HG02884 (cell line): ENCODE data around the gene TMPRSS3.

Experiments used
- ATAC-seq: cut with Tn5 transposase; IDR thresholded peaks from one replicate; pipeline ENCODE4 v1.9.1; 2021; ENCODE audit warnings: mild to moderate bottlenecking, moderate library complexity; ENCODE audit not compliant: unreplicated experiment

TMPRSS3 gene

GRCh38 chr21:42429021-42429420 is 33.2 kb upstream of the TMPRSS3 start:
- ATAC-seq: no peak

GRCh38 chr21:42427809-42428419 is 32.1 kb upstream of the TMPRSS3 start:
- ATAC-seq: no peak

GRCh38 chr21:42426876-42427480 is 31.1 kb upstream of the TMPRSS3 start:
- no peak for ATAC-seq

- ATAC-seq: no peak
These were observed 30.6 kb upstream of the TMPRSS3 start for GRCh38 chr21:42426424-42426823.

GRCh38 chr21:42425591-42425990 is 29.7 kb upstream of the TMPRSS3 start:
- no peak for ATAC-seq

- no peak for ATAC-seq
These were observed 29.2 kb upstream of the TMPRSS3 start for GRCh38 chr21:42424914-42425541.

- no peak for ATAC-seq
These were observed 27.8 kb upstream of the TMPRSS3 start for GRCh38 chr21:42423685-42424084.

GRCh38 chr21:42423197-42423675 is 27.4 kb upstream of the TMPRSS3 start:
- ATAC-seq: no peak

GRCh38 chr21:42421018-42421793 is 25.4 kb upstream of the TMPRSS3 start:
- ATAC-seq: no peak

GRCh38 chr21:42419845-42420244 is 24.0 kb upstream of the TMPRSS3 start:
- no peak for ATAC-seq

GRCh38 chr21:42418886-42419285 is 23.0 kb upstream of the TMPRSS3 start:
- no peak for ATAC-seq

- ATAC-seq: no peak
These were observed 21.7 kb upstream of the TMPRSS3 start for GRCh38 chr21:42417533-42417932.

- peak; percentile 79 for ATAC-seq
These were observed 19.3 kb upstream of the TMPRSS3 start for GRCh38 chr21:42414928-42415769.

- ATAC-seq: no peak
These were observed 18.7 kb upstream of the TMPRSS3 start for GRCh38 chr21:42414553-42414927.

GRCh38 chr21:42414066-42414465 is 18.2 kb upstream of the TMPRSS3 start:
- no peak for ATAC-seq

- ATAC-seq: no peak
These were observed 17.6 kb upstream of the TMPRSS3 start for GRCh38 chr21:42413500-42413899.

- ATAC-seq: no peak
These were observed 17.2 kb upstream of the TMPRSS3 start for GRCh38 chr21:42413093-42413492.

- ATAC-seq: no peak
These were observed 16.7 kb upstream of the TMPRSS3 start for GRCh38 chr21:42412636-42412933.

GRCh38 chr21:42411891-42412635 is 16.2 kb upstream of the TMPRSS3 start:
- ATAC-seq: no peak

- no peak for ATAC-seq
These were observed 15.5 kb upstream of the TMPRSS3 start for GRCh38 chr21:42411197-42411869.
